OCI-LY7 (cell line): ENCODE results near the gene SMNDC1.

Experiments used
- CTCF ChIP-seq: fragments of 200-600 bp; sonication (generic); conservative IDR thresholded peaks from 2 replicates; pipeline ENCODE4 v1.5.1; 2014; ENCODE audit warnings: mild to moderate bottlenecking, antibody characterized with exemption, low read length, moderate library complexity, mixed read lengths
- EZH2phosphoT487 ChIP-seq: fragments of 200-600 bp; sonication (generic); IDR thresholded peaks from 2 replicates; pipeline ENCODE4 v1.6.1; 2018; ENCODE audit warnings: low read depth, borderline replicate concordance, mild to moderate bottlenecking, mixed run types, antibody characterized with exemption, low read length, moderate library complexity, mixed read lengths

GRCh38 chr10:110303681-110304080, 1.0 kb downstream of the SMNDC1 start:
- TF ChIP-seq CTCF (no peak), EZH2phosphoT487 (no peak)
